Stimulated activated CD4-positive, alpha-beta T cell treated with anti-CD3 and anti-CD28 coated beads, Interleukin-12 subunit alpha, Interleukin-12 subunit beta, amount 100 ng/mL, for 48 hours (primary cell): ENCODE results near the gene HBP1.
"Not testable (repeated sequence)": the region's sequence is repeated elsewhere in the genome, so short reads cannot be mapped to it uniquely, and the experiment has no call there.

Experiments used
- DNase-seq, 3 donors: peaks; one replicate each; pipeline ENCODE4 v3.0.0-alpha.2; 2020; ENCODE audit warnings: low read depth in 2 of 3, low spot score in 1 of 3

The HBP1 gene

GRCh38 chr7:107154826-107155225 is 14.0 kb upstream of the HBP1 start:
- DNase-seq, result no peak

DNA sequence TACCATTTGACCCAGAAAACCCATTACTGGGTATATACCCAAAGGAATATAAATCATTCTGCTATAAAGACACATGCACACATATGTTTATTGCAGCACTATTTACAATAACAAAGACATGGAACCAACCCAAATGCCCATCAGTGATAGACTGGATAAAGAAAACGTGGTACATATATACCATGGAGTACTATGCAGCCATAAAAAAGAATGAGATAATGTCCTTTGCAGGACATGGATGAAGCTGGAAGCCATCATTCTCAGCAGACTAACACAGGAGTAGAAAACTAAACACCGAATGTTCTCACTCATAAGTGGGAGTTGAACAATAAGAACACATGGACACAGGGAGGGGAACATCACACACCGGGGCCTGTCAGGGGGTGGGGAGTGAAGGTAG is 13.1 kb upstream of the HBP1 start:
- not testable (repeated sequence) for DNase-seq

GRCh38 chr7:107157091-107157490 is 11.7 kb upstream of the HBP1 start:
- no peak for DNase-seq

DNA sequence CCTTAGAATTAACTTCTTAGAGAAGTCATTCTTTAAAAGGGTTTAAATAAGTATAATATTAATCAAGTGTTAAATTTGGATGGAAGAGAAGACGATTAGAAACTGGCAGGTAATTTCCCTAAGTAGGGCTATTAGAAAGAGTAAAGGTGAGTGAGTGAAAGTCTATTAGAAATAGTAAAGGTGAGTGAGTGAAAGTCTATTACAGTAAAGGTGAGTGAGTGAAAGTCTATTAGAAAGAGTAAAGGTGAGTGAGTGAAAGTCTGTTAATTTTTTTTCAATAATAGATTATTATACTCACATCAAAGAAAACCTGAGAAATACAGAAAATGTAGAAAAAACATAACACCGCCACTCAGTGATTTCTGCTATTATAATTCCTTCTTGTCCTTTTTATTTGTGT is 10.8 kb upstream of the HBP1 start:
- DNase-seq, result no peak

DNA sequence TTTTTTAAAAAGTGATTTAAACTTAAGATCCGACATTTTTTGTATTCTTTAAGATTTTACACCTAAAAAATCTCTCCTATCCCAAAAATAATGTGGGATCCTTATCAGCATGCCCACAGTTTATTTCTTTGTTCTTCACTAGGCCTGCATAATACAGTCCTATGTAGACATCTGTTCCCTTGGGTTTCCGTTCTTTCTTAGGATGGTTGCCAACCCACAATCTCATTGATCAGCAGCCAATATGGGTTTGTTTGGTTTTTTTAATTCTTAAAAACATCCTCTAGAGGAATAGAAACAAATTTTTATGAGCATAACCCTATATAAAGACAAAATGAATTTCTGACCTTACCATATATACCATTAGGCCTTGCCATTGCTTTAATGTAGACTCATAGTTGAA is 8.4 kb upstream of the HBP1 start:
- no peak for DNase-seq

- no peak for DNase-seq
Observed at GRCh38 chr7:107161415-107161814, 7.4 kb upstream of the HBP1 start.

DNA sequence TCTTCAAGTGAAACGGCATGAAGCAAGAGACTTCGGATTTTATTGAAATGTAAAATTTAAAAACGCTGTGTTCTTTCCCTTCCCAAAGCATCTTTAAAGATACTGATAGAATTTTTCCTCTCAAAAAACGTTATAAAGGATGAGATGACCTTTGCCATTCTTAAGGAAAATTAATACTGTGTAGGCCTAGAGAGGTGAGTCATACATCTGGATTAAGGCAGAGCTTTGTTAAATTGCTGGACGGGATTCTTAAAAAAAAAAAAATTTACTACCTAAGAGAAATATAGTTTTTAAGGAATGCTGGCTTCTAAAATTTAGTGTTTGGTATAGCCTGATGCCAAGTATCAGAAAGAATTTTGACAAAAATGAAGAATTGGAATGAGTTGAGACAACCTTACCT is 6.3 kb upstream of the HBP1 start:
- no peak for DNase-seq

DNA sequence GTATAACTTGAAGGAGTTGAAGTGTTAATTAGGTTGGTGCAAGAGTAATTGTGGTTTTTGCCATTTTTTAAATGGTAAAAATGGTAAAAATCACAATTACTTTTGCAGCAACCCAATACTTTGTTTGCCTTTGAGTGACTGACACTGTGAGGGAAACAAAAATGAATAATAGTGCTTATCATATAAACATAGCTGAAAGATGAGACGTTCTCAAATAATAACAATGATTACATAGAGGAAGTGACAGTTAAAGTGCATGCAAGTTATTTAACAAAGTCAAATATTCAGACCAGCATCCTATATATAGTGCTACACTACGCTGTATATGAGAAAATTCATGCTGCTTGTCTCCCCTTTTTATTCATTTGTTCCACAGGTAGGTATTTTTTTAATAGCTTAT is 4.7 kb upstream of the HBP1 start:
- DNase-seq, result no peak

GRCh38 chr7:107165341-107165740 is 3.5 kb upstream of the HBP1 start:
- no peak for DNase-seq

DNA sequence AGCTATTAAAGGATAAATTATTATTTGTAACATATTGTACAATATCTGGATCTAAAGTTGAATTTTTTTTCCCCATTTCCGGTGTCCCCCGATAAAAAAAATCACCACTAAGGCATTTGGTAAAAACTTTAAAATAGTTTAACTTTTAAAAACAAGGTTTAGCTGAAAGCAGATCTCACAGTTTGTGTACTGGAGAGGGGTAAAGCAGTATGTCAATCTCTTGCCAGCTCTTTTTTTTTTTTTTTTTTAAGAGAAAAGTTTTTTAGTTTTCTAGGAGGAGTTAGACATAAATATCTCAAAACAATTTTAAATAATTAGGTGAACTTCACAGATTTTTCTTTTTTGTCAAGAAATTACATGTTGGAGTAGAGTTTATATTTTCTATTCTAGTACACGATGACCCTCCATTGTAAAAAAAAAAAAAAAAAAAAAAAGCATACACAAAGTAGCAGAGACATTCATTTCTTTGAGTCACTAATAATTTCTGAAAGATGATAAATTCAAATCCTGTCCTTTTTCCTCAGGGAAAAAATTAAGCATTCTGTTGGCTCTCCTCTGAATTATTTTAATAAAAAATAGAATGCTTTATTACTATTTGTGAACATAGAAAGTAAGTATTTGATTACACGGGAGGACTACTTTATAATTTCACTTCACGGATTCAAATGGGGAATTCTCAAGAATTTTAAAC is 1.9 kb upstream of the HBP1 start:
- no peak for DNase-seq

DNA sequence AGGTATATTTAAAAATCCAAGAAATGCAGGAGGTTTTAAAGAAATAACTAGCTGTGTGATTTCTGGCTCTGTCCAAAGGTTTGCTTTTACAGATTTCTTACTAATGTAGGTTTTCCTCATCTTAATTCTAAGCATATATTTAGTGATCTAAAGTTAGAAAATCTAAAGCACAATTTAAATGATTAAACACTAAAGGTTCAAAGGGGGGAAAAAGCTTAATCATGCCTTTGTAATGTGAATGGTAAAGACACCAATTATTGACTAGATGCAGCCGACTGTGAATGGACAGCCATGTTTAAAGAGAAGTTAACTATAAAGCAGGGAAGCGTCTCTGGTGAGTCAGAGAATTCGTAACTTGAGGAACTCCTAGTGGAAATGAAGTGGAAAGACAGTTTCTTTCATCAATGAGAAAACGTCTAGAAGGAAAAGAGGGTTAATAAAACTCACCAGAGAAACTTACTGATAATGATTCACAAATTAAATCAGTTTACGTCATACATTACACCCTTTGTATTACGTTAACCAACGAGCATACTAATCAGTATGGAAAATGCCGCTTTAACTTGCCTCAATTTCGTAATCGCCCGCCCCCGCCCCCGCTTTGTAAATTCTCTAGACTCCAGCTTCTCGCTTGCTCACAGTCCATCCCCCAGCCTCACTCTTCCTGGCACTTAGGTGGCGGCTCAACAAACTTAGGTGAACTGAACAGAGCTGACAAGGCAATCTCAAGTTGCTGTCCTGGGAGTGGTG is 1.1 kb upstream of the HBP1 start:
- DNase-seq, result peak; percentile 9 to 50 (median 47)

- peak; percentile 84 to 88 (median 85) for DNase-seq
Observed at GRCh38 chr7:107169120-107170050, 582 bp downstream of the HBP1 start.

GRCh38 chr7:107170051-107170915 is 1.5 kb downstream of the HBP1 start:
- DNase-seq, result no peak

GRCh38 chr7:107171496-107171895 is 2.7 kb downstream of the HBP1 start:
- DNase-seq, result no peak

DNA sequence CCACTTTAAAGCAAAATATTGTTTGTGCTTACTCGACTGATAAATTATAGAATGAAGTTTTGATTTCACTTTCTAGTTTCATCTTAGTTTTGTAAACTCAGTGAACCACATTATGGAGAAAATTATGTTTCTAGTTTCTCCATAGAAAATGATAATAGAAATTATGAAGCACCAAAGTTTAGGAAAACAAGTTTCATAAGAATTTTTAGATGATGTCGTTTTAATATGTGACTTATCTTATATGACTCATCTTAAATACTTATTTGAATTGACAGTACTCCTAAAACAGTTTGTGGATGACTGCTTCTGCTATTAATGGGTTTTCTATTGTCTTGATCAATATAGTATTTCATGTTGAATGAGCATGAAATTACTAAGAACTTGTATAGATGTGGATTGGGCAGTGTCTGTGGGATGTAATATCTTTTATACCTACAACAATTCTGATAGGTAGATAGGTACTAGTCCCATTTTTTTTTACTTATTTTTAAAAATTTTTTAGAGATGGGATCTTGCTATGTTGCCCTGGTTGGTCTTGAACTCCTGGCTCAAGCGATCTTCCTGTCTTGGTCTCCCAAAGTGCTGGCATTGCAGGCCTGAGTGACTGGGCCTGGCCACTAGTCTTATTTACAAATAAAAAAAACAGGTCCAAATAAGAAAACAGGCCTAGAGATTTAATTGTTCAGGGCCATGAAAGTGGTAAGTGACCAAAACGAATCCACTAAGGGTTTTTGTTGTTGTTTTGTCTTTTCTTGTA is 3.7 kb downstream of the HBP1 start:
- DNase-seq, result no peak

DNA sequence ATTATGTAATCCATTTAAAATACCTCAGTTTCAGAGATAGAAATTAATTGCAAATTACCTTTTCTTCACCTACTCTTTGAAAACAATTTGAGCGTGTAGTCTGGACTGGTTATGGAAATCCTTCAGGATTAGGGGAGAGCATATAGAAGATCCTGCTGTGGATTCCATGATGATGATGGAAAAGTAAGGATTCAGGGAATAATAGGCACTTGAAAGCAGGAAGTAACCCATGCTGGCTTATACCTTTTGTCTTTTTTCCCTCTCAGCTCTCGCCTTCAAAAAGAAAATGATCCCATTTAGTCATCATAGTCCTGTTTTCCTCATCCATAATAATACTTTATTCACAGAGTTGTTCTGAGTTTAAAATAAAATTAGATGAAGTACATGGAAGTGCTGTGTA is 4.4 kb downstream of the HBP1 start:
- no peak for DNase-seq

- DNase-seq, result no peak
Observed at GRCh38 chr7:107173691-107174406, 5.0 kb downstream of the HBP1 start.

DNA sequence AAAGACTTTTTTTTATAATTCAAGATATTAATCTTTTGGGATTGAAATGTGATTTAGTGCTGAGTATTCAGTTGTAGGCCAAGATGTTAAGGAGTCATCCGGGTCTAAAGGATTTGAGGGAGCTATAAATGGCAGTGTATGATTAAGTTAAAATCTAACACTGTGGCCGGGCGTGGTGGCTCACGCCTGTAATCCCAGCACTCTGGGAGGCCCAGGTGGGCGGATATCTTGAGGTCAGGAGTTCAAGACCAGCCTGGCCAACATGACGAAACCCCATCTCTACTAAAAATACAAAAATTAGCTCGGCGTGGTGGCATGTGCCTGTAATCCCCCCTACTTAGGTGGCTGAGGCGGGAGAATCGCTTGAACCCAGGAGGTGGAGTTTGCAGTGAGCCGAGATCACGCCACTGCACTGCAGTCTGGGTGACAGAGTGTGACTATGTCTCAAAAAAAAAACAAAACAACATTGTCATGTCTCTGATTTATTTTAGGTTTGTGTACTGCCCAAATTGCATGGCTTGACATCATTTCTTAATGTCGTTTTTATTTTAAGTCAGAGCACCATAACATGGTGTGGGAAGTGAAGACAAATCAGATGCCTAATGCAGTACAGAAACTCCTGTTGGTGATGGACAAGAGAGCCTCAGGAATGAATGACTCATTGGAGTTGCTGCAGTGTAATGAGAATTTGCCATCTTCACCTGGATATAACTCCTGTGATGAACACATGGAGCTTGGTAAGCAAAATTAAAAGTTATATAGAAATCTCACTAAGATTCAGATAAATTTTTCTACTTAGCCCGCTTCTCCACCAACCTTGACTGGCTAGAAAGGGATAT is 10.7 kb downstream of the HBP1 start:
- no peak for DNase-seq

DNA sequence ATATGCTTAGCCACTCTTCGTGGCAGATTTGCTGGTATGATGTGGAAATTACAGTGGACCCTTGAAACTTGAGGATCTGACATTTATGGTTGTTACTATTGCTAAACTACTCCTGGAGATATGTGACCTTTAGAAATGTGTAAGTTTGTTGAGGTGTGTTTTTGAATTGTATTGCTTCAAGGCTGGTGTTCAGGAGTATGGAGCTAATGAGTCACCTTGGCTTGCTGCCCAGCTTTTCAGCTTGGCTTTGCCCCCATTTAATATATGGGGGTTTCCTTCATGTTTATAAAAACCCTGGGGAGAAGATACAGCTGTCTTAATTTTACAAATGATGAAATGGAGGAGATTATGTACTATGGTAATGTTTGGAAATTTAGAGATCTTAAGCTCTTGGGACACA is 11.6 kb downstream of the HBP1 start:
- peak; percentile 44 to 48 (median 45) for DNase-seq
